ENCODE results near the gene HNRNPDL. TPM values are rescaled to one million over a fixed set of nuclear protein-coding genes. Genes with fewer than 3 reads are reported as not detected.
A peak's percentile ranks its signal among the peaks of the same experiment; 100 is the strongest.

The HNRNPDL gene
- total RNA-seq, 2 donors from 2014 or later, result 166 to 309 TPM

DNA sequence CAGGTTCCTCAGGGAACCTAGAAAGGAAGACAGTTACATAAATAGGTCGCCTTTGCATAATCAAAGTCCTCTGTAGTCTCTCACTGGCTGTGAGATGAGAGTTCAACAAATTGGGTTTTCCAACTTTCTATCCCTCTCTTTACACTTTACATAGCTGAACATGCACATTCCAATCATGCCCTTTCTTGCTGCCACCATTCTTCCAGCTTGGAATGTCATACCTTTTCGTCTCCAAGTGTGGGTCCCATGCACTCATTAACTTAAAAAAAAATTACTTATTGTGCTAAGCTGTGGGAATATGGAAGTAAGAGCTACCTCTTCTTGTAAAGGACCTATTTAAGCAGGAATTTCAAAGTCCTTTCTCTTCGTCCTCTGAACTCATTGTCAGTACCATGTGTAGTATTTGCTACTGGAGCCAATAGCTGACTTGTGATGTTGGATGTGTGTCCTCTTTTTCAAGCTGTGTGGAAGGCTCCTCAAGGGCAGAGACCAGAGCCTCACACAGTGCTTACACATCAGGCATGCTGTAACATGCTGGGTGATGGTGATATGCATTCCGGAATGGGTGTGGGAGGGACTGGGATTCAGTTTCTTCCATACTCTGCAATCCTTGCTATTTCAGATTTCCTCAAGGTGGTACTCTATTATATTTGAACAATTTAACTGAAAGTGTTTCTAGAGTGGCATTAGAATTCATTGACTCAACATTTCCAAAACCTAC, 7.2 kb upstream of the HNRNPDL start:
- ATAC-seq, result no peak
- no peak for DNase-seq (ENCODE audit: low spot score in 2 of 2)
- no peaks in the 10 kb centered on the region for H3K9me3 Mint-ChIP-seq
- peak overlapping the region in 1 of 2 donors; percentile 67 for H3K27ac Mint-ChIP-seq
- H3K36me3 Mint-ChIP-seq, result peaks cover 5 to 62% of the 10 kb centered on the region in 2 donors

GRCh38 chr4:82436780-82437179, 6.5 kb upstream of the HNRNPDL start:
- Mint-ChIP-seq H3K27ac (peak overlapping the region; percentile 67 to 77), H3K36me3 (peaks cover 5 to 62% of the 10 kb centered on the region in 2 donors)

GRCh38 chr4:82436130-82436529, 5.9 kb upstream of the HNRNPDL start:
- H3K36me3 Mint-ChIP-seq, result peaks cover 9 to 64% of the 10 kb centered on the region in 2 donors
- no peak for DNase-seq (ENCODE audit: low spot score in 2 of 2)
- no peaks in the 10 kb centered on the region for H3K9me3 Mint-ChIP-seq
- H3K27ac Mint-ChIP-seq, result peak overlapping the region in 1 of 2 donors; percentile 77
- no peak for ATAC-seq

More at GRCh38 chr4:82436780-82437179, 6.5 kb upstream of the HNRNPDL start:
- DNase-seq (ENCODE audit: low spot score in 2 of 2), result no peak
- no peaks in the 10 kb centered on the region for H3K9me3 Mint-ChIP-seq
- no peak for ATAC-seq

- ATAC-seq (no peak), DNase-seq (ENCODE audit: low spot score in 2 of 2) (no peak)
- Mint-ChIP-seq H3K27ac (peak overlapping the region in 1 of 2 donors; percentile 96), H3K36me3 (peaks cover 13 to 67% of the 10 kb centered on the region in 2 donors), H3K9me3 (no peaks in the 10 kb centered on the region)
These were observed 4.7 kb upstream of the HNRNPDL start for GRCh38 chr4:82434949-82435348.

GRCh38 chr4:82433791-82434190, 3.5 kb upstream of the HNRNPDL start:
- Mint-ChIP-seq H3K36me3 (peaks cover 19 to 69% of the 10 kb centered on the region in 2 donors), H3K9me3 (no peaks in the 10 kb centered on the region), H3K27ac (peak overlapping the region; percentile 85 to 96)
- DNase-seq (ENCODE audit: low spot score in 2 of 2) (no peak), ATAC-seq (peak; percentile 26 to 54)

- no peak for DNase-seq (ENCODE audit: low spot score in 2 of 2)
- Mint-ChIP-seq H3K9me3 (no peaks in the 10 kb centered on the region), H3K27ac (peak overlapping the region; percentile 52 to 88), H3K36me3 (peaks cover 31 to 73% of the 10 kb centered on the region in 2 donors)
- no peak for ATAC-seq
These were observed 2.3 kb upstream of the HNRNPDL start for GRCh38 chr4:82432596-82432995.

DNA sequence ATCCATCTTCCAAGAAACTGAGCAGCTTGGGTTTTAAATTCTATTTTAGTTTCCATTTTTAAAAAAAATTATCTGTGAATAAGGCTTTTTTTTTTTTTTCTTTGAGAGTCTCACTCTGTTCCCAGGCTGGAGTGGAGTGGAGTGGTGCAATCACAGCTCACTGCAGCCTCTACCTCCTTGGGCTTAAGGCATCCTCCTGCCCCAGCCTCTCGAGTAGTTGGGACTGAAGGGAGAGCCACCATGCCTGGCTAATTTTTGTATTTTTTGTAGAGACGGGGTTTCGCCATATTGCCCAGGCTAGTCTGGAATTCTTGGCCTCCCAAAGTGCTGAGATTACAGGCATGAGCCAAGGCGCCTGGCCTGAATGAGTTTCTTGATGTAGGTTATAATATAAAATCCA, 1.6 kb upstream of the HNRNPDL start:
- Mint-ChIP-seq H3K9me3 (no peaks in the 10 kb centered on the region), H3K36me3 (peaks cover 39 to 73% of the 10 kb centered on the region in 2 donors), H3K27ac (peak overlapping the region; percentile 52 to 88)
- ATAC-seq (no peak), DNase-seq (ENCODE audit: low spot score in 2 of 2) (no peak)

- Mint-ChIP-seq H3K36me3 (peaks cover 45 to 73% of the 10 kb centered on the region in 2 donors), H3K27ac (peak overlapping the region; percentile 88 to 99), H3K9me3 (no peaks in the 10 kb centered on the region)
- no peak for ATAC-seq
- DNase-seq (ENCODE audit: low spot score in 2 of 2), result peak; percentile 27 to 60
These were observed 893 bp upstream of the HNRNPDL start for GRCh38 chr4:82430964-82431745.

GRCh38 chr4:82429728-82430192, 502 bp downstream of the HNRNPDL start:
- peak in 1 of 2 donors; percentile 2 for ATAC-seq
- no peaks in the 10 kb centered on the region for H3K9me3 Mint-ChIP-seq
- H3K36me3 Mint-ChIP-seq, result peaks cover 55 to 76% of the 10 kb centered on the region in 2 donors
- no peak for DNase-seq (ENCODE audit: low spot score in 2 of 2)
- peak overlapping the region; percentile 88 to 98 for H3K27ac Mint-ChIP-seq

DNA sequence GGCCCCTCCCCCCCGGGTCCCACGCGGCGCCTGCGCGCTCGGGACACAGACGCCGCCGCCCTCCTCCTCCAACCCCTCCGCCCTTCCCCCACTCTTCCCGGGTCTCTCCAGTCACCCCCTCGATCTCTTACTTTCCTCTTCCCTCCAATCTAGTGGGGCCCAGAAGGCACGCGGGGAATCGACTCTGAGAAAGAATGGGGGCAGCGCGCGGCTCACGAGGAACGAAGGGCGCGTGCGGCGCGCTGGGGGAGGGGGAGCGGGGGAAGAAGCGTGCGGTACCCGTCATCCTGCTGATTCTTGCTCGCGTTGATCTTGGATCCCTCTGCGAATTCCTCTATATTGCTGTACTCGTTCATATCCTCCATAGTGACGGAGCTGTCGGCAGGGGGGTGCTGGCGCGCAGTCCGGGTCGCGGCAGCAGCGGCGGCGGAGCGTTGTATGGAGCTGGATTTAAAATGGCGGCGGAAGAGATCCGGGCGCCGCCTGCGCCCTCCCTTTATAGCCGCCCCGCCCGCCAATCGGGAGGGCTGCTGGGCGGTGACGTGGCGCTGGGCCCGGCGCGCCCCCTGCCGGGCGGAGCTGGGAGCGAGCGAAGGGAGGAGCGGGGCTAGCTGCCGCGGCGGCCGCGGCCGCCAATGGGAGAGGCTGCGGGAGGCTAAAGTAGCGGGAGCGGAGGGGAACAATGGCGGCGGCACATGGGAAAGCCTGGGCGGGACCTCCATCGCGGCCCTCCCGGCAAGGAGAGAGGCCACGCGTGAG, 1.1 kb downstream of the HNRNPDL start:
- ATAC-seq, result peak; percentile 57 to 58
- peak; percentile 93 to 95 for DNase-seq (ENCODE audit: low spot score in 2 of 2)
- Mint-ChIP-seq H3K27ac (peak overlapping the region; percentile 88 to 98), H3K36me3 (peaks cover 56 to 79% of the 10 kb centered on the region in 2 donors), H3K9me3 (no peaks in the 10 kb centered on the region)

- Mint-ChIP-seq H3K27ac (peak overlapping the region; percentile 88 to 96), H3K9me3 (no peaks in the 10 kb centered on the region), H3K36me3 (peaks cover 62 to 81% of the 10 kb centered on the region in 2 donors)
- DNase-seq (ENCODE audit: low spot score in 2 of 2) (no peak), ATAC-seq (no peak)
These were observed 1.7 kb downstream of the HNRNPDL start for GRCh38 chr4:82428526-82428968.

- DNase-seq (ENCODE audit: low spot score in 2 of 2) (no peak), ATAC-seq (no peak)
- Mint-ChIP-seq H3K9me3 (no peaks in the 10 kb centered on the region), H3K27ac (peak overlapping the region in 1 of 2 donors; percentile 69), H3K36me3 (peaks cover 55 to 79% of the 10 kb centered on the region in 2 donors)
These were observed 4.8 kb downstream of the HNRNPDL start for GRCh38 chr4:82425478-82425877.

DNA sequence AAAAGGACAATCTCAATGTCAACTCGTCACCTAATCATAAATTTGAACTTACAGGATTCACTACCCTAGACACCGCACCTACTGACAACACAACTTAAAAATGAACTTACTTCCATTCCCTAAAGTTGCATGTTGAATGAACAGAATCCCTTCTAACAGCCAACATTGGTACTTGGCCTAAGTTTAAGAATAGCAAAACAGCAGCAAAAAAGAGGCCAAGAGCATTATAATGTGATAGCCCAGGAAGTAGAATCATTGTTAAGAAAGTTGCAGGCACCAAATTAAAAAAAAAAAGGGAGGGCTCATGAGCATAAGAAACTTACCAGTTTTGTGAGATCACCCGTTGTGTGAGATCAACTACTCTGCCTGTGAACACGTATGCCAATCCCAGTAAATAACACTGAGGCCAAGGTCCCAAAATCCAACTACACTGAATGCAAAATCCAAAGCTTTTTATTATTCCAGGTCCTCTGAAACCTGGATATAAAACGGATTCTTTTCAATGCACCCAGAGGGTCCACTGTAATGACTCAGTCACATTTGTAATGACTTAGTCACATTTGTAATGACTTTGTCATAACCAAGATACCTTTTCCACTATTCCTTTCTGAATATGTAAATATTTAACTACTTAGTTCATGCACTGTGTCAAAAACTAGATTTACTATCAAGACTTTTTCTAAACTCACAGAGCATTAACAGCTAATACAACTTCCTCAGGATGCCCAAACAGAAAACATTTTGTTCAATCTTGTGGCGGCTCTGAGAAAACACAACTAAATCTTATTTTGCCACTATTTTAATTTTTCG, 6.8 kb downstream of the HNRNPDL start:
- peak; percentile 21 to 57 for ATAC-seq
- Mint-ChIP-seq H3K27ac (peak overlapping the region; percentile 42 to 87), H3K36me3 (peaks cover 45 to 64% of the 10 kb centered on the region in 2 donors), H3K9me3 (no peaks in the 10 kb centered on the region)
- peak in 1 of 2 donors; percentile 10 for DNase-seq (ENCODE audit: low spot score in 2 of 2)

GRCh38 chr4:82422616-82423015, 7.6 kb downstream of the HNRNPDL start:
- Mint-ChIP-seq H3K36me3 (peaks cover 37 to 56% of the 10 kb centered on the region in 2 donors), H3K27ac (peak overlapping the region in 1 of 2 donors; percentile 91), H3K9me3 (no peaks in the 10 kb centered on the region)
- DNase-seq (ENCODE audit: low spot score in 2 of 2) (no peak), ATAC-seq (no peak)

- ATAC-seq (peak; percentile 21 to 37), DNase-seq (ENCODE audit: low spot score in 2 of 2) (peak in 1 of 2 donors; percentile 15)
- Mint-ChIP-seq H3K36me3 (peaks cover 30 to 50% of the 10 kb centered on the region in 2 donors), H3K9me3 (no peaks in the 10 kb centered on the region), H3K27ac (peak overlapping the region in 1 of 2 donors; percentile 91)
These were observed 8.3 kb downstream of the HNRNPDL start for GRCh38 chr4:82421796-82422560.

All from activated naive CD4-positive, alpha-beta T cell treated with anti-CD3 and anti-CD28 coated beads, Interleukin-2, amount 50 U/mL, for 72 hours (primary cell).